Smooth muscle cell (in vitro differentiated cells): ENCODE results near the gene VPS51. TPM values are rescaled to one million over a fixed set of nuclear protein-coding genes. Genes with fewer than 3 reads are reported as not detected.
A peak's percentile ranks its signal among the peaks of the same experiment; 100 is the strongest.
"Not testable (repeated sequence)": the region's sequence is repeated elsewhere in the genome, so short reads cannot be mapped to it uniquely, and the experiment has no call there.

Source experiments
- DNase-seq: peaks from one replicate; lab custom pipeline; 2025; ENCODE audit not compliant: unreplicated experiment; lab: John Stamatoyannopoulos, UW
- H2AFZ ChIP-seq: fragments of 200-600 bp; sonication (generic); 2 replicates; pipeline ENCODE4 v1.6.0; 2016; ENCODE audit warnings: antibody characterized with exemption, low read depth, mild to moderate bottlenecking
- H3F3A ChIP-seq: fragments of 200-600 bp; sonication (generic); 2 replicates; pipeline ENCODE4 v1.6.0; 2017; ENCODE audit warnings: antibody characterized with exemption, low read depth
- H3K27ac ChIP-seq: fragments of 200-600 bp; sonication (generic); 2 replicates; pipeline ENCODE4 v1.5.1; 2016; ENCODE audit warnings: low read depth, mild to moderate bottlenecking
- H3K27me3 ChIP-seq: fragments of 200-600 bp; sonication (generic); 2 replicates; pipeline ENCODE4 v1.6.1; 2016; ENCODE audit warnings: low read depth, mild to moderate bottlenecking
- H3K36me3 ChIP-seq: fragments of 200-600 bp; sonication (generic); 2 replicates; pipeline ENCODE4 v1.5.1; 2016; ENCODE audit warnings: low read depth
- H3K4me1 ChIP-seq: fragments of 200-600 bp; sonication (generic); 2 replicates; pipeline ENCODE4 v1.5.1; 2016; ENCODE audit warnings: low read depth
- H3K4me2 ChIP-seq: fragments of 200-600 bp; sonication (generic); 2 replicates; pipeline ENCODE4 v1.6.0; 2016; ENCODE audit warnings: mild to moderate bottlenecking
- H3K4me3 ChIP-seq: fragments of 200-600 bp; sonication (generic); 2 replicates; pipeline ENCODE4 v1.5.1; 2016; ENCODE audit warnings: mild to moderate bottlenecking
- H3K79me2 ChIP-seq: fragments of 200-600 bp; sonication (generic); 2 replicates; pipeline ENCODE4 v1.6.0; 2016; ENCODE audit warnings: low read depth, mild to moderate bottlenecking
- H3K9ac ChIP-seq: fragments of 200-600 bp; sonication (generic); 2 replicates; pipeline ENCODE4 v1.6.0; 2016; ENCODE audit warnings: low read depth
- H3K9me3 ChIP-seq: fragments of 200-600 bp; sonication (generic); replicated peaks from 2 replicates; pipeline ENCODE4 v1.5.1; 2016; ENCODE audit warnings: low read depth
- H4K20me1 ChIP-seq: fragments of 200-600 bp; sonication (generic); 2 replicates; pipeline ENCODE4 v1.6.0; 2016; ENCODE audit warnings: low read depth
- WGBS: methylation state at CpG from one replicate; pipeline ENCODE4 v1.1.7; 2016; ENCODE audit warnings: low lambda C conversion rate; 5-methylcytosine and 5-hydroxymethylcytosine counted together
- polyA plus RNA-seq: library from polyadenylated mRNA; unstranded; fragments of >200 nt; fragmentation: Nextera tagmentation; extraction: Ambion mirVana; gene quantifications from 2 replicates; pipeline ENCODE4 v1.2.1, GENCODE V29; 2016
- total RNA-seq: library from RNA; depleted of rRNA; stranded (reverse); fragments of >200 nt; gene quantifications from 2 replicates; pipeline ENCODE4 v1.2.3, GENCODE V29; 2014
- TF ChIP-seq, protein P1 (sequence below): fragments of 200-600 bp; sonication (generic); IDR thresholded peaks from 2 replicates; pipeline ENCODE4 v1.5.1; 2017; ENCODE audit warnings: borderline replicate concordance, mild to moderate bottlenecking, antibody characterized with exemption; ENCODE audit not compliant: insufficient read depth, poor library complexity, severe bottlenecking

Gene VPS51
- total and polyA plus RNA-seq, 2 experiments from 2014 or later = 55.2 to 154 TPM

DNA sequence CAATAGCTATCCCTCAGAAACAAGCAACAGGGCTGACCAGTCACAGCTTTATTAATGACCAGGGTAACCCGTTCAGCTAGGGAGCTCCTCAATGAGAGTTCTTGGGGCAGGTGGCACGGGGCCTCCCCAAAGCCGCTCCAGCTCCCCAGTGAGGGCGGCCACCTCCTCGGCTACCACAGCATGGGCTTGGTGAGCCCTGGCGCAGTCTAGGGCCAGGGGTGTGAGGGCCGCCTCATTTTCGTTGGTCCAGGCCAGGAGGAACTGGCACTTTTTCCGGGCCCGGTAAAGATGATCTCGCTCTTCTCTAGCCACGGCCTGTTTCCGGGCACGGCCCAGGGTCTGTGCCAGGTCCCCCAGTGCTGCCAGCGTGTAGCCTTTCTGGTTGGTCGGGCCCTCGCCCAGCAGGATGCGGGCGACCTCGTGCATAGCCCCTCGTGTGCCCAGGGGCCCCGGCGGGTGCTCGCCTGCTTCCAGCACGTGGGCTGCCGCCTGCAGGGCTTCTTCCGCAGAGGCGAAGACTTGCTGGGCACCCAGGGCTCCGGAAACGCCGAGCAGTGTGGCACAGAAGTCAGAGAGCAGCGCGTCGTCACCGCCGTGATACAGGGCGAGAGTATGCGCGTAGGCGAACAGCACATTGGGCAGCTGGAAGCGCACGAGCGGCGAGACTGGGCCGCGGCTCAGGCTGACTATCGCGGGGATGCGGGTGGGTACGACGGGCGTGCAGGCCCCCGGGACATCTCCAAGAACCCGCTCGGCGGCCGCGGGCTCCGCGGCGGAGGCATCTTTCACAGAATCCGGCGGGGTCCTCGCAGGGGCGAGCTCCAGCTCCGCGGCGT lies 20.6 kb downstream of the VPS51 start:
- WGBS = 28% methylated on average over 67 of the region's 68 CpGs
- Histone ChIP-seq H3K9me3 (no peaks in the 10 kb centered on the region), H2AFZ (no peak overlapping the region), H3F3A (peaks cover 21% of the 10 kb centered on the region), H3K4me2 (peak overlapping the region; percentile 96), H3K4me1 (peaks cover 23% of the 10 kb centered on the region), H3K36me3 (no peaks in the 10 kb centered on the region), H3K9ac (peak overlapping the region; percentile 96), H3K4me3 (peak overlapping the region; percentile 81), H4K20me1 (no peaks in the 10 kb centered on the region), H3K27ac (peak overlapping the region; percentile 98), H3K79me2 (peaks cover 35% of the 10 kb centered on the region), H3K27me3 (no peaks in the 10 kb centered on the region)
- TF ChIP-seq, protein P1, sequence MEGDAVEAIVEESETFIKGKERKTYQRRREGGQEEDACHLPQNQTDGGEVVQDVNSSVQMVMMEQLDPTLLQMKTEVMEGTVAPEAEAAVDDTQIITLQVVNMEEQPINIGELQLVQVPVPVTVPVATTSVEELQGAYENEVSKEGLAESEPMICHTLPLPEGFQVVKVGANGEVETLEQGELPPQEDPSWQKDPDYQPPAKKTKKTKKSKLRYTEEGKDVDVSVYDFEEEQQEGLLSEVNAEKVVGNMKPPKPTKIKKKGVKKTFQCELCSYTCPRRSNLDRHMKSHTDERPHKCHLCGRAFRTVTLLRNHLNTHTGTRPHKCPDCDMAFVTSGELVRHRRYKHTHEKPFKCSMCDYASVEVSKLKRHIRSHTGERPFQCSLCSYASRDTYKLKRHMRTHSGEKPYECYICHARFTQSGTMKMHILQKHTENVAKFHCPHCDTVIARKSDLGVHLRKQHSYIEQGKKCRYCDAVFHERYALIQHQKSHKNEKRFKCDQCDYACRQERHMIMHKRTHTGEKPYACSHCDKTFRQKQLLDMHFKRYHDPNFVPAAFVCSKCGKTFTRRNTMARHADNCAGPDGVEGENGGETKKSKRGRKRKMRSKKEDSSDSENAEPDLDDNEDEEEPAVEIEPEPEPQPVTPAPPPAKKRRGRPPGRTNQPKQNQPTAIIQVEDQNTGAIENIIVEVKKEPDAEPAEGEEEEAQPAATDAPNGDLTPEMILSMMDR = no peak
- no peak for DNase-seq

DNA sequence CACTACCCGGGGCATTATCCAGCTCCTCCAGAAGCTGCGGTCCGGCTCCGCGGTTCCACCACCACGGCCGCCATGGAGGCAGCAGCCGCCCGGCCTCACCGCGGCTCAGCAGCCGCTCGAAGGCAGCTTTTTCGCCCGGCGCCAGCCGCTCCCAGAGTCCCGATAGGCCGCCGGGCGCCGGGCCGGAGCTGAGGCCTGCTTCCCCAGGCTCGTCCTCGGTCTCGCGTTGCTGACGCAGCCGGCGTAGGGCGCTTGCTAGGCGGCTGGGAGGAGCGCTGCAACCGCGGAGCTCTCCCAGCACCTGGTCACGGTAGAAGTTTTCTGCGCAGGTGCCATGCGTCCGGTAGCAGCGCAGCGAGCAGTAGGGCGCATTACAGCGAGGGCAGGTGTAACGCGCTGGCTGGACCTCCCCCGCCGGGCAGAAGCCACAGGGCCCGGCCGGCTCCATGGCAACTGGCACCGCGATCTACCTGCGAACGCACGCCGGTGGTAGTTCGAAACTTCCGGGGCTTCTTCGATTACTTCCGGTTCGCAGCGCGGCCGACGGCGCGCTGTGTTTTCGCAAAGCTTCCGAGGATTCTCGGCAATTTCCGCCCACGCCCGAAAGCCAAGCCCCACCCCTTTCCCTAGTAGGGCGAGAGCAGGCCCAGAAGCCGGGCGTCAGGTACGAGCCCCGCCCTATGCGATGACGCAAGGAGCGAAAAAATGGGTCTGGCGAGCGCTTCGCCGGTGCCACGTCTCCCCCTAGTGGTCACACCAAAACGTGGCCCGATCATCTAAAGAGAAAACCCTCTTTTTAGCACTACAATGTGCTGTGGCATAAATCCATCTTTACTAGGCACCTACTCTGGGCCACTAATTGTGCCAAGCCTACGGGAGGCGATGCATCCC lies 21.4 kb downstream of the VPS51 start, which contains the start of gene ZNHIT2:
TSS of gene ZNHIT2 (minus strand) at position 496 of the 891 bp plus-strand sequence. CDS start at position 448, 48 bp downstream.
- H3K79me2 ChIP-seq = peaks cover 39% of the 10 kb centered on the region
- peak within 1 kb of the TSS; percentile 98 for H3K27ac ChIP-seq
- peak within 1 kb of the TSS; percentile 96 for H3K9ac ChIP-seq
- peaks cover 21% of the 10 kb centered on the region for H3F3A ChIP-seq
- peak within 1 kb of the TSS; percentile 81 for H3K4me3 ChIP-seq
- peak; percentile 94 for DNase-seq
- H3K4me2 ChIP-seq = peak within 1 kb of the TSS; percentile 96
- no peaks in the 10 kb centered on the region for H3K36me3 ChIP-seq
- no peak within 1 kb of the TSS for H2AFZ ChIP-seq
- TF ChIP-seq, protein P1 = peak; percentile 93
- WGBS = 1% methylated on average over 89 of the region's 89 CpGs
- no peaks in the 10 kb centered on the region for H4K20me1 ChIP-seq
- H3K4me1 ChIP-seq = peaks cover 20% of the 10 kb centered on the region
- no peaks in the 10 kb centered on the region for H3K9me3 ChIP-seq
- H3K27me3 ChIP-seq = no peaks in the 10 kb centered on the region

DNA sequence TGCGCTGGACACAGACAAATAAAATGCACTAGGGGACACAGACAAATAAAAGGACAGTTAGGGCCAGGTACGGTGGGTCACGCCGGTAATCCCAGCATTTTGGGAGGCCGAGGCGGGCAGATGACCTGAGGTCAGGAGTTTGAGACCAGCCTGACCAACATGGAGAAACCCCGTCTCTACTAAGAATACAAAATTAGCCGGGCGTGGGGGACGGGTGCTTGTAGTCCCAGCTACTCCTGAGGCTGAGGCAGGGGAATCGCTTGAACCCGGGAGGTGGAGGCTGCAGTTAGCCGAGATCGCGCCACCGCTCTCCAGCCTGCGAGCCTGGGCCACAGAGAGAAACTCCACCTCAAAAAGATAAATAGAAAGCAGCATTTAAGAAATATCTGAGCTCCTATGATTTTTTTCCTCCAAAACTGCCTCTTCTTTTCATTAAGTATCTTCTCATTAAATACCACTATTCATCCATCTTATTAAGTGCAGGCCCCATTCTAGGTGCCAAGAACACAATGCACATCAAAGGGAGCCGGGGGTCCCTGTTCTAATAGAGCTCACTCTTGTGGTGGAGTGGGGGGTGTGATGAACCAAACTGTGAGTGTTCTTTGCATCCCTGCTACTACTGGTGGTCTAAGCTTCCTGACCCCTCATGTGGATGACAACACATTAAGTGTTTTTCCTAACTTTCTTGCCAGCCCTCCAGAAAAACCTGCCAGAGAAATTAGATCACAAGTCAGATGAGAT lies 22.3 kb downstream of the VPS51 start:
- H3K4me3 ChIP-seq = no peak overlapping the region
- no peak overlapping the region for H2AFZ ChIP-seq
- DNase-seq = no peak
- no peaks in the 10 kb centered on the region for H4K20me1 ChIP-seq
- no peaks in the 10 kb centered on the region for H3K27me3 ChIP-seq
- H3K36me3 ChIP-seq = no peaks in the 10 kb centered on the region
- peaks cover 45% of the 10 kb centered on the region for H3K79me2 ChIP-seq
- WGBS = 91% methylated on average over 18 of the region's 18 CpGs
- H3F3A ChIP-seq = peaks cover 21% of the 10 kb centered on the region
- H3K27ac ChIP-seq = peak overlapping the region; percentile 89
- no peaks in the 10 kb centered on the region for H3K9me3 ChIP-seq
- TF ChIP-seq, protein P1 = no peak
- peaks cover 18% of the 10 kb centered on the region for H3K4me1 ChIP-seq
- no peak overlapping the region for H3K9ac ChIP-seq
- no peak overlapping the region for H3K4me2 ChIP-seq

DNA sequence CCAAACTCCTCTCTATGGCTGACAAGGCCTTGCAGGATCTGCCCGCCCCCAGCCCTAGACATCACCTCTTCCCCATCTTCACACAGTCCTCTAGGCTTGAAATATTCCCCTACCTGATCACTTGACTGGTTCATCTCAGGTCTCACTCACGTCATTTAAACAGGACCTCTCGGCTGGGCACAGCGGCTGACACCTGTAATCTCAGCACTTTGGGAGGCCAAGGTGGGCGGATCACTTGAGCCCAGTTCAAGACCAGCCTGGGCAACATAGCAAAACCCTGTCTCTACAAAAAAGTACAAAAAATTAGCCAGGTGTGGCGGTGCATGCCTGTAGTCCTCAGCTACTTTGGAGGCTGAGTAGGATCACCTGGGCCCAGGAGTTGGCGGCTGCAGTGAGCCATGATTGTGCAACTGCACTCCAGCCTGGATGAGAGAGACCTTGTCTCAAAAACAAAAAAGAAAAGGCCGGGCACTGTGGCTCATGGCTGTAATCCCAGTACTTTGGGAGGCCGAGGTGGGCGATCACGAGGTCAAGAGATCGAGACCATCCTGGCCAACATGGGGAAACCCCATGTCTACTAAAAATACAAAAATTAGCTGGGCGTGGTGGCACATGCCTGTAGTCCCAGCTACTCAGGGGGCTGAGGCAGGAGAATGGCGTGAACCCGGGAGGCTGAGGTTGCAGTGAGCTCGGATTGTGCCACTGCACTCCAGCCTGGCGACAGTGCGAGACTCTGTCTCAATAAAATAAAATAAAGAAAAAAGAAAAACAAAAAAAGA lies 23.1 kb downstream of the VPS51 start:
- H3K9ac ChIP-seq, H2AFZ ChIP-seq: not testable (repeated sequence)
- H3K27ac ChIP-seq = peak overlapping the region; percentile 89

More for the DNA sequence above, 23.1 kb downstream of the VPS51 start:
- H4K20me1 ChIP-seq, H3K36me3 ChIP-seq, DNase-seq, H3K4me2 ChIP-seq, H3K27me3 ChIP-seq, H3K9me3 ChIP-seq, H3K4me3 ChIP-seq: not testable (repeated sequence)
- 98% methylated on average over 18 of the region's 18 CpGs for WGBS
- peaks cover 53% of the 10 kb centered on the region for H3K79me2 ChIP-seq
- peaks cover 21% of the 10 kb centered on the region for H3F3A ChIP-seq
- H3K4me1 ChIP-seq = peaks cover 15% of the 10 kb centered on the region
